Measurements from ENCODE around the gene MBOAT2. TPM values are rescaled to one million over a fixed set of nuclear protein-coding genes. Genes with fewer than 3 reads are reported as not detected.
"Not testable (repeated sequence)": the region's sequence is repeated elsewhere in the genome, so short reads cannot be mapped to it uniquely, and the experiment has no call there.

Gene MBOAT2
- total RNA-seq, 5 donors from 2014 or later (not counting 1 experiment from before 2014, with no cell fraction given), result 1.3 to 3.0 (median 2.7) TPM

- Histone ChIP-seq H3K27me3 (replicated peaks in 1 of 2; ENCODE audit: control insufficient read depth in 2 of 2, extremely low read depth in 1 of 2, insufficient read depth in 2 of 2, low read length in 1 of 2) (no peaks in the 10 kb centered on the region), H3K4me3 (ENCODE audit: control insufficient read depth in 1 of 2, extremely low read depth in 1 of 2, low read length in 1 of 2) (no peak overlapping the region), H3K4me1 (ENCODE audit: control insufficient read depth in 1 of 2, extremely low read depth in 1 of 2, insufficient read depth in 2 of 2, low read length in 2 of 2) (no peaks in the 10 kb centered on the region), H3K36me3 (ENCODE audit: control insufficient read depth in 2 of 2, extremely low read depth in 1 of 2, insufficient read depth in 1 of 2, low read length in 1 of 2) (no peaks in the 10 kb centered on the region), H3K27ac (ENCODE audit: low read length) (no peak overlapping the region), H3K9me3 (no peaks in the 10 kb centered on the region)
- WGBS (ENCODE audit: insufficient coverage), result no CpG with 5 or more reads among the region's 1 CpG
- H3K9me3 Mint-ChIP-seq, result peaks cover 0 to 6% (median 6%) of the 10 kb centered on the region in 3 donors
- H3K27me3 Mint-ChIP-seq, result no peaks in the 10 kb centered on the region
- DNase-seq, result no peak
- no peak overlapping the region for H3K27ac Mint-ChIP-seq
- CTCF ChIA-PET, result no interaction called here
- no peaks in the 10 kb centered on the region for H3K4me1 Mint-ChIP-seq
- no peak overlapping the region for H3K4me3 Mint-ChIP-seq
- POLR2A ChIA-PET, result no interaction called here
- ATAC-seq (replicated peaks in 1 of 4), result no peak
- peaks cover 5% of the 10 kb centered on the region for H3K36me3 Mint-ChIP-seq
Measured at GRCh38 chr2:8918412-8918811, 85.1 kb downstream of the MBOAT2 start.

GRCh38 chr2:8915941-8916340, 87.5 kb downstream of the MBOAT2 start:
- Histone ChIP-seq H3K27ac (ENCODE audit: low read length) (no peak overlapping the region), H3K27me3 (replicated peaks in 1 of 2; ENCODE audit: control insufficient read depth in 2 of 2, extremely low read depth in 1 of 2, insufficient read depth in 2 of 2, low read length in 1 of 2) (no peaks in the 10 kb centered on the region), H3K4me1 (ENCODE audit: control insufficient read depth in 1 of 2, extremely low read depth in 1 of 2, insufficient read depth in 2 of 2, low read length in 2 of 2) (no peaks in the 10 kb centered on the region), H3K9me3 (no peaks in the 10 kb centered on the region), H3K4me3 (ENCODE audit: control insufficient read depth in 1 of 2, extremely low read depth in 1 of 2, low read length in 1 of 2) (no peak overlapping the region), H3K36me3 (ENCODE audit: control insufficient read depth in 2 of 2, extremely low read depth in 1 of 2, insufficient read depth in 1 of 2, low read length in 1 of 2) (no peaks in the 10 kb centered on the region)
- WGBS (ENCODE audit: insufficient coverage), result 80% methylated on average over 1 of the region's 4 CpGs
- Mint-ChIP-seq H3K36me3 (peaks cover 5% of the 10 kb centered on the region), H3K27me3 (peaks cover 0 to 6% of the 10 kb centered on the region in 2 donors), H3K4me1 (no peaks in the 10 kb centered on the region), H3K4me3 (no peak overlapping the region), H3K27ac (no peak overlapping the region), H3K9me3 (peaks cover 0 to 11% (median 9%) of the 10 kb centered on the region in 3 donors)
- DNase-seq (no peak), ATAC-seq (replicated peaks in 1 of 4) (no peak)
- ChIA-PET CTCF (no interaction called here), POLR2A (no interaction called here)

GRCh38 chr2:8913767-8914166, 89.7 kb downstream of the MBOAT2 start:
- POLR2A ChIA-PET; H3K27me3 Mint-ChIP-seq; H3K4me3 ChIP-seq (ENCODE audit: control insufficient read depth in 1 of 2, extremely low read depth in 1 of 2, low read length in 1 of 2); H3K36me3 ChIP-seq (ENCODE audit: control insufficient read depth in 2 of 2, extremely low read depth in 1 of 2, insufficient read depth in 1 of 2, low read length in 1 of 2); H3K27me3 ChIP-seq (replicated peaks in 1 of 2; ENCODE audit: control insufficient read depth in 2 of 2, extremely low read depth in 1 of 2, insufficient read depth in 2 of 2, low read length in 1 of 2); H3K4me3 Mint-ChIP-seq; H3K27ac ChIP-seq (ENCODE audit: low read length); H3K27ac Mint-ChIP-seq; H3K4me1 ChIP-seq (ENCODE audit: control insufficient read depth in 1 of 2, extremely low read depth in 1 of 2, insufficient read depth in 2 of 2, low read length in 2 of 2); CTCF ChIA-PET; H3K36me3 Mint-ChIP-seq; H3K4me1 Mint-ChIP-seq; DNase-seq; ATAC-seq (replicated peaks in 1 of 4); H3K9me3 ChIP-seq: not testable (repeated sequence)
- WGBS (ENCODE audit: insufficient coverage), result no CpG with 5 or more reads among the region's 5 CpGs
- H3K9me3 Mint-ChIP-seq, result peaks cover 0 to 17% (median 16%) of the 10 kb centered on the region in 3 donors

GRCh38 chr2:8907764-8908288, 95.7 kb downstream of the MBOAT2 start:
- Mint-ChIP-seq H3K4me3 (no peak overlapping the region), H3K9me3 (peaks cover 2 to 15% (median 10%) of the 10 kb centered on the region in 3 donors), H3K4me1 (no peaks in the 10 kb centered on the region), H3K27me3 (peaks cover 0 to 9% of the 10 kb centered on the region in 2 donors), H3K27ac (no peak overlapping the region), H3K36me3 (peaks cover 3% of the 10 kb centered on the region)
- no peak for ATAC-seq (replicated peaks in 1 of 4)
- DNase-seq, result no peak
- WGBS (ENCODE audit: insufficient coverage), result no CpG with 5 or more reads among the region's 3 CpGs
- Histone ChIP-seq H3K4me3 (ENCODE audit: control insufficient read depth in 1 of 2, extremely low read depth in 1 of 2, low read length in 1 of 2) (no peak overlapping the region), H3K4me1 (ENCODE audit: control insufficient read depth in 1 of 2, extremely low read depth in 1 of 2, insufficient read depth in 2 of 2, low read length in 2 of 2) (no peaks in the 10 kb centered on the region), H3K27ac (ENCODE audit: low read length) (no peak overlapping the region), H3K36me3 (ENCODE audit: control insufficient read depth in 2 of 2, extremely low read depth in 1 of 2, insufficient read depth in 1 of 2, low read length in 1 of 2) (no peaks in the 10 kb centered on the region), H3K9me3 (peaks cover 3% of the 10 kb centered on the region), H3K27me3 (replicated peaks in 1 of 2; ENCODE audit: control insufficient read depth in 2 of 2, extremely low read depth in 1 of 2, insufficient read depth in 2 of 2, low read length in 1 of 2) (no peaks in the 10 kb centered on the region)
- CTCF ChIA-PET, result no interaction called here
- POLR2A ChIA-PET, result no interaction called here

- H3K4me3 ChIP-seq (ENCODE audit: control insufficient read depth in 1 of 2, extremely low read depth in 1 of 2, low read length in 1 of 2); ATAC-seq (replicated peaks in 1 of 4); H3K27me3 ChIP-seq (replicated peaks in 1 of 2; ENCODE audit: control insufficient read depth in 2 of 2, extremely low read depth in 1 of 2, insufficient read depth in 2 of 2, low read length in 1 of 2); H3K4me3 Mint-ChIP-seq; POLR2A ChIA-PET; H3K27me3 Mint-ChIP-seq; H3K36me3 ChIP-seq (ENCODE audit: control insufficient read depth in 2 of 2, extremely low read depth in 1 of 2, insufficient read depth in 1 of 2, low read length in 1 of 2); H3K27ac Mint-ChIP-seq; H3K27ac ChIP-seq (ENCODE audit: low read length); H3K36me3 Mint-ChIP-seq; H3K4me1 ChIP-seq (ENCODE audit: control insufficient read depth in 1 of 2, extremely low read depth in 1 of 2, insufficient read depth in 2 of 2, low read length in 2 of 2); H3K9me3 Mint-ChIP-seq; H3K9me3 ChIP-seq; CTCF ChIA-PET; H3K4me1 Mint-ChIP-seq; DNase-seq: not testable (repeated sequence)
- WGBS (ENCODE audit: insufficient coverage), result 89% methylated on average over 5 of the region's 7 CpGs
Measured at GRCh38 chr2:8903924-8904323, 99.6 kb downstream of the MBOAT2 start.

GRCh38 chr2:8902757-8903156, 100.7 kb downstream of the MBOAT2 start:
- H3K4me3 ChIP-seq (ENCODE audit: control insufficient read depth in 1 of 2, extremely low read depth in 1 of 2, low read length in 1 of 2); H3K27ac Mint-ChIP-seq; H3K9me3 ChIP-seq; H3K36me3 Mint-ChIP-seq; CTCF ChIA-PET; H3K4me3 Mint-ChIP-seq; H3K9me3 Mint-ChIP-seq; POLR2A ChIA-PET; ATAC-seq (replicated peaks in 1 of 4); H3K36me3 ChIP-seq (ENCODE audit: control insufficient read depth in 2 of 2, extremely low read depth in 1 of 2, insufficient read depth in 1 of 2, low read length in 1 of 2); H3K27me3 ChIP-seq (replicated peaks in 1 of 2; ENCODE audit: control insufficient read depth in 2 of 2, extremely low read depth in 1 of 2, insufficient read depth in 2 of 2, low read length in 1 of 2); DNase-seq; H3K4me1 Mint-ChIP-seq; H3K27ac ChIP-seq (ENCODE audit: low read length); H3K4me1 ChIP-seq (ENCODE audit: control insufficient read depth in 1 of 2, extremely low read depth in 1 of 2, insufficient read depth in 2 of 2, low read length in 2 of 2); H3K27me3 Mint-ChIP-seq: not testable (repeated sequence)
- 94% methylated on average over 7 of the region's 7 CpGs for WGBS (ENCODE audit: insufficient coverage)

- WGBS (ENCODE audit: insufficient coverage), result no CpG with 5 or more reads among the region's 1 CpG
- ATAC-seq (replicated peaks in 1 of 4); H3K4me1 ChIP-seq (ENCODE audit: control insufficient read depth in 1 of 2, extremely low read depth in 1 of 2, insufficient read depth in 2 of 2, low read length in 2 of 2); H3K9me3 Mint-ChIP-seq; H3K4me1 Mint-ChIP-seq; H3K36me3 ChIP-seq (ENCODE audit: control insufficient read depth in 2 of 2, extremely low read depth in 1 of 2, insufficient read depth in 1 of 2, low read length in 1 of 2); DNase-seq; H3K27ac ChIP-seq (ENCODE audit: low read length); POLR2A ChIA-PET; H3K9me3 ChIP-seq; H3K27me3 ChIP-seq (replicated peaks in 1 of 2; ENCODE audit: control insufficient read depth in 2 of 2, extremely low read depth in 1 of 2, insufficient read depth in 2 of 2, low read length in 1 of 2); H3K4me3 Mint-ChIP-seq; H3K27ac Mint-ChIP-seq; H3K36me3 Mint-ChIP-seq; H3K27me3 Mint-ChIP-seq; CTCF ChIA-PET; H3K4me3 ChIP-seq (ENCODE audit: control insufficient read depth in 1 of 2, extremely low read depth in 1 of 2, low read length in 1 of 2): not testable (repeated sequence)
Measured at GRCh38 chr2:8897206-8897605, 106.3 kb downstream of the MBOAT2 start.

All from T-cell (primary cell).